GM21528 (cell line): ENCODE data around the gene TGIF2LX.
"Not testable (repeated sequence)": the region's sequence is repeated elsewhere in the genome, so short reads cannot be mapped to it uniquely, and the experiment has no call there.

Experiments used
- ATAC-seq: cut with Tn5 transposase; IDR thresholded peaks from one replicate; pipeline ENCODE4 v1.9.1; 2021; ENCODE audit warnings: mild to moderate bottlenecking, moderate library complexity; ENCODE audit not compliant: unreplicated experiment, low FRiP score

Gene TGIF2LX

DNA sequence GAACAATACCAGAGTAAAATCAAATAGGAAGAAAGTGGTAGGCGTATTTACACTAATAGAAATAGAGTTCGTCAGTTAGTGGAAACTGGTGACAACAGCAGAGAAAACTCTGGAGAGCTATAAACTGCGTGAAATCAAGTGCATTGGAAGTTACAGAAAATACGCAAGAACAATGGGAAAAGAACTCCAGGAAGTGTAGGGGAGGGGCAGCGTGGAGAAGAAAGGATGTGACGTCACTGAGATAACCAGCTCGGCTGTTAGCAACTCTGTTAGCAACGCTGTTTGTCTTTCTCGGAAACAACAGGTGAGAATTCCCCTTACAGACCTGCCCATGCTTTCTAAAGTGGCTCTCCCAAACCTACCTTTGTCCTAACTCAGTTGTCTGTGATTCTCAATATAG is at the start of gene TGIF2LX:
Gene TGIF2LX (plus strand): TSS at position 244 of the 400 bp plus-strand sequence. CDS start 178 bp downstream, outside the sequence.
- ATAC-seq, result not testable (repeated sequence)

GRCh38 chrX:89922338-89922934 is 728 bp downstream of the TGIF2LX start:
- not testable (repeated sequence) for ATAC-seq

DNA sequence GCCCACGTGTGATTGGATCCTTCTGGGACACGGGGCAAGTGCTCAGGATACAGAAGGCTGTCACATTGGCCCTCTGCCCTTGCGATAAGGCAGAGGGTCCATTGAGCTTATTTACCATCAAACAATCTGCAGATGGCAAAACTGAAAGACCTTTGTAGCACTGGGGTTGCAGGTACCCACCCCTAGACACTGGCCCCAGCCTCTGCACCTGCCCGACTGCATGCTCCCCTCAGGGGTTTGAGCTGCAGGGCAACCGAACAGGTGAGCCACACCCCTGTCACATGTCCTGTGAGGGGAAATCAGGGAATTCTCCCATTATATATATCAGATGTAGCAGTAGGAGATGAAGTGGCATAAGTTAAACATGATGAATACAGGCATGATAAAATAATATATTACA is 21.4 kb downstream of the TGIF2LX start:
- ATAC-seq, result not testable (repeated sequence)

GRCh38 chrX:89965588-89965987 is 43.9 kb downstream of the TGIF2LX start:
- not testable (repeated sequence) for ATAC-seq
